Amygdala (tissue), 56 donors: ENCODE measurements around the gene C1QB.

Experiments
- DNase-seq, 56 donors: peaks; one replicate each; lab custom pipeline; 2025; lab: John Stamatoyannopoulos, UW

The C1QB gene

GRCh38 chr1:22633697-22634463 lies 19.2 kb upstream of the C1QB start:
- no peak for DNase-seq

DNA sequence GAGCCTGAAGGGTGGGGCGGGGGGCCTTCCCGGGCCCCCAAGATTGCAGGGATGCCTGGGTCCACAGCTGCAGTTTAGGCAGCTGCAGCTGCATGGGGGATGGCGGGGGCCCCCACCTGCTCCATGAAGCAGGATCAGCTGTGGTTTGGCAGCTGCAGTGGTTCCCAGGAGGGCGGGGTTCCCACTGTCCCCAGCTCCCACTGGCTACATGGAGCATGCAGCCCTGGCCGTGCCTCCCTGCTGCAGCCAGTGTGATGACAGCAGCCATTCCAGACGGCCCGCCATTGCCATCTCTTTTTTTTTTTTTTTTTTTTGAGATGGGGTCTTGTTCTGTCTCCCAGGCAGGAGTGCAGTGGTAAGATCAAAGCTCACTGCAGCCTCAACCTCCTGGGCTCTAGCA lies 17.6 kb upstream of the C1QB start:
- DNase-seq: no peak

GRCh38 chr1:22636353-22636752 lies 16.7 kb upstream of the C1QB start, which contains the start of gene C1QA:
TSS of gene C1QA (plus strand) at chr1:22636628. CDS start at chr1:22637617, 989 bp downstream.
- peak in 34 of 56 donors; percentile 3 to 68 (median 32) for DNase-seq

GRCh38 chr1:22636927-22637326 lies 16.1 kb upstream of the C1QB start:
- DNase-seq: no peak

DNA sequence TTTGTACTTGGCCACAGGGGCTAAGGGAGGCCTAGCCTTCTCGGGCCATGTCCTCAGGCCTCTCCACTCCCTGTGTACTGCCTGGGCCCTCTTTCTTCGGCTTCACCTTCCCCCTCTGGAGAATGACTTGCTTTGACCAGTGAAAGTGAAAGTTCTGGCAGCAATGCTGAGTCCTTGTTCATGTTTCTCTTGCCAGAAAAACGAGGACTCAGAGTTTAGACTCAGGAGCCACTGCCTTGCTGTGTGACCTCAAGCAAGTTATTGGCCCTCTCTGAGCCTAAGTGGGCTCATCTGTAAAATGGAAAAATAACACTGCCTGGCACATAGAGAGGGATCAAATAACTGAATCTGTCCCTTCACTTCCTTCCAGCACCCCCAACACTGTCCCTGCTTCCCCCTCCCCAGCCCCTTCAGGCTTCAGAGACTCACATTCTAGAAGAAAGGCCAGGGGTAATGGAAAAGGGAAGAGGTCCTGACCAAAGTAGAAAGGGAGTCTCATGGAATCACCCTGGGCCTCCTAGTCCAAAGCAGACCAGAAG lies 15.1 kb upstream of the C1QB start:
- no peak for DNase-seq

- no peak for DNase-seq
These were observed 14.4 kb upstream of the C1QB start for GRCh38 chr1:22638476-22639234.

GRCh38 chr1:22639286-22639685 lies 13.8 kb upstream of the C1QB start:
- peak in 5 of 56 donors; percentile 2 to 15 (median 8) for DNase-seq

DNA sequence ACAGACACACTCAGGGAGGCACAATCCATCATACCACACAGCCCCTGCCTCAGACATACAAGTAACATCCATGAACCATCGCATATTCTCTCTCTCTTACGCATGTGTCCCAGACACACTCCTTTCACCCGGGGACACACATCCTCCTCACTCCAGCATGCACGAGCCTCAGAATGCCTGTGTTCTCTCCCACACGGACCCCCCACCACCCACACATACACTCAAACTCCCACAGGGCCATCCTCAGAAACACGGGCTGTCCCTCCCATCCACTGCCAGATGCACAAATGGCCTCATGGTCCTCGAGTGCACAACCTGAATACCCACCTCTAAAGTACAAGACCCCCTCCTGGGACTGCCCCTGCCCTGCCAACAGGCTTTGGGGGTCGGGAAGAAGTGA lies 11.8 kb upstream of the C1QB start:
- no peak for DNase-seq

DNA sequence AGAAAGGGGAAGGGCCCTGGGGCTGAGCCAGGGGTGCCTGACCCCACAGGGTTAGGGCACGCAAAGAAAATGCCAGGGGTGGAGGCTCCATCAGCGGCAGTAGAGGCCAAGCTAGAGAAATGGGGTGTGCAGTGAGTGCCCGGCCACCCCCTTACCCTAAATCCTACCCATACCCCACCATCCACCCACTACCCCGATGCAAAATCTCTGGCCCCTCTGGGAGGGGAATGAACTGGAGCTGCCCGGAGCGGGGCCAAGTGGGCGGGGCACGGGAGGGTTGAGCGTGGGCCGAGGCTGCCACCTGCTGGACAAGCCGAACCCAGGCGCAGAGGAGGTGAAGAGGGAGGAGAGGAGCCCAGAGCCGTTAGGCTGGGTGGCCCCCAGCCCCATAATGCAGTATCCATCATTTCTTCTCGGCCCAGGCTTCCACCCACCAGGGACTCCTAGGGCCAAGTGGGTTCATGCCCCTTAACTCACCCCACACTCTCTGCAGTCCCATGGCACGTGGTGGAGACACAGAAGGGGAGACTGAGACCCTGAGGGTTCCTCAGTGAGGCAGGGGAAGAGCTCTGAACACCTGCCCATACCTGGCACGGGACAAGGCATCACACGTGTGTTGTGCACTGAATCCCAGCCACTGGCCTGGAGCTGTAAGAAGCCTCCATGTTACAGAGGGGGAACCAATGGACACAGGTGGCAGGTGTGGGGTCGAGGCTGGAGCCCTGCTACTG lies 11.0 kb upstream of the C1QB start:
- peak in 49 of 56 donors; percentile 10 to 78 (median 52) for DNase-seq

- DNase-seq: peak in 24 of 56 donors; percentile 8 to 57 (median 21)
These were observed 9.7 kb upstream of the C1QB start, which contains the start of gene C1QC for GRCh38 chr1:22643381-22643780. TSS of gene C1QC (plus strand) at chr1:22643633. CDS start at chr1:22644024, 391 bp downstream.

DNA sequence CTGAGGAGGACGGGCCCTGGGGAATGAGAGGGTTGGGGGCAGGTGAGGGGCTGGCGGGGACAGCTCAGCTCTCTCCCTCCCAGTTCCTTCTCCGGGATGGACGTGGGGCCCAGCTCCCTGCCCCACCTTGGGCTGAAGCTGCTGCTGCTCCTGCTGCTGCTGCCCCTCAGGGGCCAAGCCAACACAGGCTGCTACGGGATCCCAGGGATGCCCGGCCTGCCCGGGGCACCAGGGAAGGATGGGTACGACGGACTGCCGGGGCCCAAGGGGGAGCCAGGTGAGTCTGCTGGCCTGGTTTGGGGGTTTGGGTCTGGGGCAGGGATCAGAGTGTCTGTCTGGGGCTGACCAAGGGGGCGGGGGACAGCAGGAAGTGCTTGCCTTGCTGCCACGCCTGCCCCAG lies 9.1 kb upstream of the C1QB start:
- no peak for DNase-seq

- peak in 2 of 56 donors; percentile 11 to 25 for DNase-seq
These were observed 7.1 kb upstream of the C1QB start for GRCh38 chr1:22645931-22646330.

- DNase-seq: no peak
These were observed 6.7 kb upstream of the C1QB start for GRCh38 chr1:22646384-22646783.

DNA sequence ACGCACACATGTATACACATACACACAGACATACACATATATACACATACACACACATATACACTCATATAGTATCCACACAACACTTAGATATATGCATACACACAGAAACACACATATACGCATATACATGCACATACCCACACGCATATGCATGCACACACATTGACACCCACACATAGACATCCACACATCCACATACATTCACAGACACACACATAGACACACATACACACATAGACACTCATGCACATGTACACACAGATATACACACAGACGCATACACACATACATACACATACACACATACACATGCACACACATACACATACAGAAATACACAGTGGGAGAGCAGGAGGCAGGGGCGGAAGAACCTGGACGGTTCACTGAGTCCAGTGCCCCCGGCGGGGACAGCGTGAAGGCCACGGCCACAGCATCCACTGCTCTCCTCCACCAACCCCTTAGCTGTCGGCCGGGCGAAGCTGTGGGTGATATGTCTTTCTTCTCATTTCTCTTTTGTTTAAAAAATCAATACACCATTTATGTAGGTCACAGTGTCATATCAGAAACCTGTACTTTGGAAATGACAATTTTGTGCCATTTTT lies 2.8 kb upstream of the C1QB start:
- no peak for DNase-seq

DNA sequence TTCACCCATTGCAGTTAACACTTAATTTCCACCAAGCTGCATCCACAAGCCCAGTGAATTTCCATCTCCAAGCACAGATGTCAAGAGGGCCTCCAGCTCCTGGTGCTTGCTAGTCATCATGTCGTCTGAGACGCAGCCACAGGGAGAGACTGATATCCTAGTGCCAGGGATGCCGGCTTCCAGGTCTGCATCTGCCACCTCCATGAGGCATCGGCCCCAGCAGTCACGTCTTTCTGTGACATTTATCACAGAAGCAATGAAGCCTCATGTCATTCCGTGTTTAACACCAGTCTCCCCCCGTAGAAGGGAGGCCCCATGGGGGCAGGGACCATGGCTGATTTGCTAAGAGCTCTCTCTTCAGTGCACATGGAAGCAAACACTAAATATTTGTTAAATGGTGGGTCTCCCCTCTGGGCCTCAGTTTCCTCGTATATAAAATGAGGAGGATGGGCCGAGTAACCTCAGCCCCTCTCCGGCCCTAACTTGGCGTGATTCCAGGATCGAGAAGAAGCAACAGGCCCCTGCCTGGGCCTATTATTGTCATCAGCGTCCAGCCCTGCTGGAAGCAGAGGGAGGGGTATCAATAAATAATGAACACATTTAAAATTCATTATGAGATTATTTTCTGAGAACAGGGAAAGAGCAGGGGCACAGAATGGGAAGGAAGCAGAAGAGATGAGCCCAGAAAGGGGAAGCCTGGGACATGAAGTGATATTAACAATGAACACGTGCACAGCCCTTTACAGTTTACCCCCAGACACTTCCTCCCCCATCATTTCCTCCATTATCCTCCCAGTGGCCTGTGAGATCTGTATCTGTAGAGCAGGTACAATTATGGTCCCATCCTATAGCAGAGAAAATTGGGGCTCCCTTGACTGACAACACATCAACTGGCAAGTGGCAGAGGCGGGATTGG lies 837 bp upstream of the C1QB start:
- DNase-seq: no peak

DNA sequence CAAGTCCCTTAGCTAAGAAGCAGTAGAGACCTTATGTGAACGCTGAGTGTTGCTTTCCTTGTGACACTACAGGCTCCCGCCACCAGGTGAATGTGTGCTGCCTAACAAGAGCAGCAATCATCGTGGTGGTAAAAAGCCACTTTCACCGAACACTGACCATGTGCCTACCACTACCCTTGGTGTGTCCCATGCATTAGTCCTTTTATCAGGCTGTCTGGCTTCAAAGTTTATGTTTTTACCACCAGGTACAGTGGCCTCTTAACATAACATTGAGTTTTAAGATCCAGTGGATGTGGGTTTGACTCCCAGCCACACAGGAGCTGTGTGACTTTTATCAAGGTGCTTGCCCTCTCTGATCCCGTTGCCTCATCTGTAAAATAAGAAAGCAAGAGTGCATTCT lies 1.7 kb downstream of the C1QB start:
- no peak for DNase-seq

- no peak for DNase-seq
These were observed 5.5 kb downstream of the C1QB start for GRCh38 chr1:22658385-22659163.

DNA sequence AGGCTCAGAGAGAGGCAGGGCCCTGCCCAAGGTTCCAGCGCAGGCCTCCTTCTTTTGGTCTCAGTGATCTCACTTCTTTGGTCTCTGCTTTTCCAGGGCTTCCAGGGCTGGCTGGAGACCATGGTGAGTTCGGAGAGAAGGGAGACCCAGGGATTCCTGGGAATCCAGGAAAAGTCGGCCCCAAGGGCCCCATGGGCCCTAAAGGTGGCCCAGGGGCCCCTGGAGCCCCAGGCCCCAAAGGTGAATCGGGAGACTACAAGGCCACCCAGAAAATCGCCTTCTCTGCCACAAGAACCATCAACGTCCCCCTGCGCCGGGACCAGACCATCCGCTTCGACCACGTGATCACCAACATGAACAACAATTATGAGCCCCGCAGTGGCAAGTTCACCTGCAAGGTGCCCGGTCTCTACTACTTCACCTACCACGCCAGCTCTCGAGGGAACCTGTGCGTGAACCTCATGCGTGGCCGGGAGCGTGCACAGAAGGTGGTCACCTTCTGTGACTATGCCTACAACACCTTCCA lies 7.7 kb downstream of the C1QB start:
- no peak for DNase-seq
